Sigmoid colon (tissue), 4 donors: Measurements from ENCODE around the gene TNFRSF1B.

Experiments used
- CTCF ChIP-seq, 4 experiments: fragments of 450-650 bp in 3 of 4; fragments of 200-600 bp in 1 of 4; IDR thresholded peaks; one replicate each; pipeline ENCODE4 v1.5.1; 2016 to 2019; ENCODE audit warnings: antibody characterized with exemption in 4 of 4, mild to moderate bottlenecking in 3 of 4, moderate library complexity in 2 of 4
- EP300 ChIP-seq, 4 donors: sonication (generic); formaldehyde crosslinking; IDR thresholded peaks; one replicate each; pipeline ENCODE4 v1.6.1; 2017; ENCODE audit warnings: antibody characterized with exemption in 4 of 4
- POLR2A ChIP-seq, 2 donors: fragments of 450-650 bp; IDR thresholded peaks; one replicate each; pipeline ENCODE4 v1.6.1; 2016; ENCODE audit warnings: antibody characterized with exemption in 2 of 2, mild to moderate bottlenecking in 2 of 2, moderate library complexity in 2 of 2
- POLR2AphosphoS5 ChIP-seq, 4 donors: sonication (generic); formaldehyde crosslinking; IDR thresholded peaks; one replicate each; pipeline ENCODE4 v1.6.1; 2017; ENCODE audit warnings: antibody characterized with exemption in 4 of 4

- no peak for TF ChIP-seq CTCF (IDR thresholded peaks at IDR 0.05)
- TF ChIP-seq POLR2A (IDR thresholded peaks at IDR 0.05), result no peak
- no peak for TF ChIP-seq POLR2AphosphoS5 (IDR thresholded peaks at IDR 0.05)
- TF ChIP-seq EP300 (IDR thresholded peaks at IDR 0.05), result no peak
These were observed 41.1 kb upstream of the TNFRSF1B start for GRCh38 chr1:12125422-12126355.
